ENCODE data around the gene NR3C1. TPM values are rescaled to one million over a fixed set of nuclear protein-coding genes. Genes with fewer than 3 reads are reported as not detected.

Gene NR3C1
- polyA plus RNA-seq, 1 donor (not counting 4 experiments of a cell fraction or from before 2014, with no cell fraction given), result 30.7 TPM

DNA sequence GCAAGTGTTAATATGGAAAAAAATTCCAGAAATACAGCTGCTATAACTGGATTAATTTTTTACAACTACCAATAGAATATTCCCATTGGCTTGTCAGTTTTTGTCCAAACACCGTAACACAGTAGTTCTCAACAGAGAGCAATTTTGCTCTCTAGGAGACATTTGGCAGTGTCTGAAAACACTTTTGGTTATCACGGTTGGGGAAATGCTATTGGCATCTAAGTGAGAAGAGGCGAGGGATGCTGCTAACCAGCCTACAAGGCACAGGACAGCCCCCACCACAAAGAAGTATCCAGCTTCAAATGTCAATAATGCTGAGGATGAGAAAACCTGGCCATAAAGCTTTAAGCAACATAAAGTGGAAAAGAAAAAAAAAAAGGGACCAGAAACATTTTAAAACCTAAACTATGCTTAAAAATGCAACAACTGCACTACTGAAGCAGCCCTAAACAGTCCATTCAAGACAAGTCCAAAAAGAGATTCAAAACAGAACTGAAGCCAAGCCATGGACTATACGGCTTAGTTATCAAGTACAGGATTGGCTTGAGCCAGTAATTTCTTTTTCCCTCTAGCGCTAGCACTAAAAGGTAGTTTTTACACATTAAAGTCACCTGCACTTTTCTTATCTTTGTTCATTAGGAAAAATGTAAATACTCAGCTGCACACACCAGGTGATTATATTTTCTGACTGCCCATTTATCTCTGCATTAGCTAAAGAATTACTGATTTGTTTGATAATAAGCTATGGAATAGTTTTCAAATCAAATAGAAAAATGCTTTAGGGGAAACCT is 83.9 kb downstream of the NR3C1 start:
- no peak overlapping the region for H3K4me3 ChIP-seq (ENCODE audit: control insufficient read depth in 2 of 3, extremely low read depth in 1 of 3, insufficient read depth in 2 of 3, low read depth in 1 of 3, low read length in 3 of 3)

DNA sequence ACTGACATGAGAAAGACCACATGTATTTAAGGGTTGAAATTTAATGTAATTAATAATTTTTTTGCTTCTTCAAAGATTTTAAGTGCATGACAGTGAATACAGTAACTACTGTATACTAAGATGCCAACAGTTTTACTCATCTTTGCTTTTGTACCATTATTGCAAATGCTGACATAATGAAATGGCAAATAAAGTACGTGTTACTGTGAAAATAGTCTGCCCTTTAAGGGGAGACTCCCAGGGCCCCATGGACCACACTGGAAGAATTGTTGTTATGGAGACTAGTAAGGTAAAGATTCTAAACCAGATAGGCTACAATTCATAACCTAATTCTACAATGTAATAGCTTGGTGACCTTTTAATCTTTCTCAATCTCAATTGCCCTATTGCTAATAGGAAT is 84.7 kb downstream of the NR3C1 start:
- Histone ChIP-seq H3K36me3 (ENCODE audit: control insufficient read depth in 2 of 2, extremely low read depth in 1 of 2, insufficient read depth in 2 of 2, low read length in 2 of 2) (peaks cover 0 to 3% of the 10 kb centered on the region in 2 experiments), H3K27me3 (ENCODE audit: control insufficient read depth, extremely low read depth, insufficient read depth, low read length) (no peaks in the 10 kb centered on the region), H3K4me1 (ENCODE audit: control insufficient read depth, extremely low read depth, insufficient read depth, low read length) (peaks cover 35% of the 10 kb centered on the region), H3K4me2 (ENCODE audit: control insufficient read depth, extremely low read depth, insufficient read depth, low read depth, low read length) (no peak overlapping the region), H3K4me3 (ENCODE audit: control insufficient read depth in 2 of 3, extremely low read depth in 1 of 3, insufficient read depth in 2 of 3, low read depth in 1 of 3, low read length in 3 of 3) (no peak overlapping the region), H3K27ac (ENCODE audit: control insufficient read depth, insufficient read depth, low read length) (no peak overlapping the region), H3K9me3 (ENCODE audit: control insufficient read depth, low read depth, low read length) (no peaks in the 10 kb centered on the region), H3K79me2 (ENCODE audit: control insufficient read depth, insufficient read depth, low read length) (peaks cover 70% of the 10 kb centered on the region), H3K9ac (ENCODE audit: control insufficient read depth, extremely low read depth, insufficient read depth, low read length) (no peak overlapping the region), H3K9me1 (ENCODE audit: control insufficient read depth, extremely low read depth, insufficient read depth, low read length) (no peaks in the 10 kb centered on the region), H2AFZ (ENCODE audit: control insufficient read depth, low read length) (no peak overlapping the region), H4K20me1 (ENCODE audit: control insufficient read depth, extremely low read depth, insufficient read depth, low read length) (no peaks in the 10 kb centered on the region)
- dilution Hi-C loops (cut with MboI; ENCODE audit: extremely low pct_ligation_motif_present, low sequenced_read_pairs), result no loop called here
- no peak for DNase-seq (ENCODE audit: low read depth, low spot score)
- TF ChIP-seq EZH2 (IDR thresholded peaks at IDR 0.05; ENCODE audit: low read length), result no peak
- no peak for TF ChIP-seq CTCF (optimal IDR thresholded peaks at IDR 0.05 in 1 of 3, IDR thresholded peaks at IDR 0.05 in 1 of 3, conservative IDR thresholded peaks at IDR 0.05 in 1 of 3; ENCODE audit: extremely low read depth in 1 of 3, insufficient read depth in 2 of 3, low read length in 3 of 3)
- no peak for FAIRE-seq

More for the DNA sequence above, 83.9 kb downstream of the NR3C1 start:
- dilution Hi-C loops (cut with MboI; ENCODE audit: extremely low pct_ligation_motif_present, low sequenced_read_pairs), result no loop called here
- Histone ChIP-seq H2AFZ (ENCODE audit: control insufficient read depth, low read length) (no peak overlapping the region), H3K9me1 (ENCODE audit: control insufficient read depth, extremely low read depth, insufficient read depth, low read length) (no peaks in the 10 kb centered on the region), H3K79me2 (ENCODE audit: control insufficient read depth, insufficient read depth, low read length) (peaks cover 73% of the 10 kb centered on the region), H3K4me2 (ENCODE audit: control insufficient read depth, extremely low read depth, insufficient read depth, low read depth, low read length) (no peak overlapping the region), H3K27me3 (ENCODE audit: control insufficient read depth, extremely low read depth, insufficient read depth, low read length) (no peaks in the 10 kb centered on the region), H3K36me3 (ENCODE audit: control insufficient read depth in 2 of 2, extremely low read depth in 1 of 2, insufficient read depth in 2 of 2, low read length in 2 of 2) (no peaks in the 10 kb centered on the region), H4K20me1 (ENCODE audit: control insufficient read depth, extremely low read depth, insufficient read depth, low read length) (no peaks in the 10 kb centered on the region), H3K4me1 (ENCODE audit: control insufficient read depth, extremely low read depth, insufficient read depth, low read length) (peaks cover 27% of the 10 kb centered on the region), H3K9me3 (ENCODE audit: control insufficient read depth, low read depth, low read length) (no peaks in the 10 kb centered on the region), H3K27ac (ENCODE audit: control insufficient read depth, insufficient read depth, low read length) (no peak overlapping the region), H3K9ac (ENCODE audit: control insufficient read depth, extremely low read depth, insufficient read depth, low read length) (no peak overlapping the region)
- FAIRE-seq, result no peak
- no peak for DNase-seq (ENCODE audit: low read depth, low spot score)
- TF ChIP-seq CTCF (optimal IDR thresholded peaks at IDR 0.05 in 1 of 3, IDR thresholded peaks at IDR 0.05 in 1 of 3, conservative IDR thresholded peaks at IDR 0.05 in 1 of 3; ENCODE audit: extremely low read depth in 1 of 3, insufficient read depth in 2 of 3, low read length in 3 of 3), result no peak
- TF ChIP-seq EZH2 (IDR thresholded peaks at IDR 0.05; ENCODE audit: low read length), result no peak

Data from keratinocyte (primary cell).